AG04449 (cell line): ENCODE results near the gene LARGE1.

Experiments used
- CTCF ChIA-PET: fragments of 350-600 bp; formaldehyde crosslinking; extraction: SDS; loops from one replicate; lab custom pipeline; 2021; ENCODE audit warnings: antibody characterized with exemption; lab: Yijun Ruan, JAX
- POLR2A ChIA-PET: fragments of 400-600, 350-600 bp; formaldehyde crosslinking; extraction: SDS; loops from one replicate; lab custom pipeline; 2020; ENCODE audit warnings: antibody characterized with exemption, inconsistent platforms; lab: Yijun Ruan, JAX
- DNase-seq: peaks from one replicate; pipeline ENCODE4 v3.0.0-alpha.2; 2010; ENCODE audit warnings: low read depth, low spot score
- H3K4me3 ChIP-seq: 2 replicates; pipeline ENCODE4 v1.5.1; 2011; ENCODE audit warnings: low read depth, mild to moderate bottlenecking, control low read depth, low read length
- TF ChIP-seq, protein P1 (sequence below): IDR thresholded peaks from one replicate; pipeline ENCODE4 v1.5.1; 2011; ENCODE audit warnings: mild to moderate bottlenecking, moderate library complexity, low read length, control low read depth, inconsistent platforms; ENCODE audit not compliant: insufficient read depth; ENCODE audit errors: missing control alignments

Gene LARGE1

DNA sequence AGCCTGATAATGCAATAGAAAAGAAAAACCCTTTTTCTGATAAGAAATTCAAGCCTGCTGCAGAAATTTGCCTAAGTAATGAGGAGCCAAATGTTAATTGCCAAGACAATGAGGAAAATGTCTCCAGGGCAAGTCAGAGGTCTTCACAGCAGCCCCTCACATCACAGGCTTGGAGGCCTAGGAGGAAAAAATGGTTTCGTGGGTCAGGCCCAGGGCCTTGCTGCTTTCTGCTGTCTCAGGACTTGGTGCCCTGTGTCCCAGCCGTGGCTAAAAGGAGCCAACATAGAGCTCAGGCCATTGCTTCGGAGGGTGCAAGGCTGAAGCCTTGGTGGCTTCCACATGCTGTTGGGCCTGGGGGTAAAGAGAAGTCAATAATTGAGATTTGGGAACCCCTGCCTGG, 131.3 kb downstream of the LARGE1 start:
- CTCF ChIA-PET: no interaction called here
- TF ChIP-seq, protein P1, sequence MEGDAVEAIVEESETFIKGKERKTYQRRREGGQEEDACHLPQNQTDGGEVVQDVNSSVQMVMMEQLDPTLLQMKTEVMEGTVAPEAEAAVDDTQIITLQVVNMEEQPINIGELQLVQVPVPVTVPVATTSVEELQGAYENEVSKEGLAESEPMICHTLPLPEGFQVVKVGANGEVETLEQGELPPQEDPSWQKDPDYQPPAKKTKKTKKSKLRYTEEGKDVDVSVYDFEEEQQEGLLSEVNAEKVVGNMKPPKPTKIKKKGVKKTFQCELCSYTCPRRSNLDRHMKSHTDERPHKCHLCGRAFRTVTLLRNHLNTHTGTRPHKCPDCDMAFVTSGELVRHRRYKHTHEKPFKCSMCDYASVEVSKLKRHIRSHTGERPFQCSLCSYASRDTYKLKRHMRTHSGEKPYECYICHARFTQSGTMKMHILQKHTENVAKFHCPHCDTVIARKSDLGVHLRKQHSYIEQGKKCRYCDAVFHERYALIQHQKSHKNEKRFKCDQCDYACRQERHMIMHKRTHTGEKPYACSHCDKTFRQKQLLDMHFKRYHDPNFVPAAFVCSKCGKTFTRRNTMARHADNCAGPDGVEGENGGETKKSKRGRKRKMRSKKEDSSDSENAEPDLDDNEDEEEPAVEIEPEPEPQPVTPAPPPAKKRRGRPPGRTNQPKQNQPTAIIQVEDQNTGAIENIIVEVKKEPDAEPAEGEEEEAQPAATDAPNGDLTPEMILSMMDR: no peak
- POLR2A ChIA-PET: no interaction called here
- H3K4me3 ChIP-seq: no peak overlapping the region
- DNase-seq: no peak

DNA sequence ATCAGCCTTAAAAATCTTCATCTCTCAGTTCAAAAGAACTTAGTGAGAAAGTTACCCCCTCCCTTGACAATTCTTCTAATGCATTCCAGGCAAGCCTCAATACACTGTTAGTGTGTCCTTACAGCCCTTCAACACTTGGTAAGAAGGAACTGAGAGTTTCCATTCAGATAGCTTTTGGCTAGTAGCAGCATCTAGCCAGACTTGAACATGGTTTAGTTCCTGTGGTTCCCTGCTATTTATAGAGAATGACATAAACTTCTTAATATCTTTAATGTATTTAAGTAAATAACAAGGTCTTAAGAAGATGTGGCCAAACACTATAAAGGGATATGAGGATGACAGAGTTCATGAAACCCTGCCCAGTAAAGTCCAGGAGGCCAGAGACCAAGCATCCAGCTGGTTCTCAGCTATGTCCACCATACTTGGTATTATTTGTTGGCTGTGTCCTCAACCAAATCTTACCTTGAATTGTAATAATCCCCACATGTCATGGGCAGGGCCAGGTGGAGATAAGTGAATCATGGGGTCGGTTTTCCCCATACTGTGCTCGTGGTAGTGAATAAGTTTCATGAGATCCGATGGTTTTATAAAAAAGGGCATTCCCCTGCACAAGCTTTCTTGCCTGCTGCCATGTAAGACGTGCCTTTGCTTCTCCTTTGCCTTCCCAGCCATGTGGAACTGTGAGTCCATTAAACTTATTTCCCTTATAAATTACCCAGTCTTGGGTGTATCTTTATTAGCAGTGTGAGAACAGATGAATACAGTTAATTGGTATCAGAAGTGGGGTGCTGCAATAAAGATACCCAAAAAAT, 132.4 kb downstream of the LARGE1 start:
- no peak for DNase-seq
- TF ChIP-seq, protein P1: no peak
- no peak overlapping the region for H3K4me3 ChIP-seq
- CTCF ChIA-PET: interaction anchor here (1.0 kb wide), 1 partner anchor 15 kb away, joined by 3 read pairs; no protein-coding TSS in a partner anchor
- POLR2A ChIA-PET: no interaction called here

DNA sequence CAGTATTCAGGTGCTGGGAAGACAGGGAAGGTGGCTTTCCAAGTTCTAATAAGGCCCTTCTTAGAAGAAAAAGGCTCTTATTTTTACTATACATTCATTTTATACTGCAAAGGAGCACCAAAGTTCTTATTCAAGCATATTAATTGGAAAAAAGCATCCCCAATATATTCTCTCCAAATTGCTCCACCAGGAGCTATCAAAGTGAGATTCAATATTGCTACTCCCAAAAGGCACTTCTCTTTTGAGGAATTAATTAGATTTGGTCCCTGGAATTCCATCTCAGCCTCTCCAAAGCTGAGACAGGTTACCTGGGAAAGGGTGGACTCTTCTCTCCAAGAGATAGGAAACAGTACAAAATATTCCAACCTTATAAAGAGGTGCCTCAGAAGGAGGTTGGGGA, 134.1 kb downstream of the LARGE1 start:
- TF ChIP-seq, protein P1: no peak
- H3K4me3 ChIP-seq: no peak overlapping the region
- no peak for DNase-seq
- ChIA-PET POLR2A (no interaction called here), CTCF (interaction anchor here (0.9 kb wide), 1 partner anchor 11 kb away, joined by 3 read pairs; no protein-coding TSS in a partner anchor)

DNA sequence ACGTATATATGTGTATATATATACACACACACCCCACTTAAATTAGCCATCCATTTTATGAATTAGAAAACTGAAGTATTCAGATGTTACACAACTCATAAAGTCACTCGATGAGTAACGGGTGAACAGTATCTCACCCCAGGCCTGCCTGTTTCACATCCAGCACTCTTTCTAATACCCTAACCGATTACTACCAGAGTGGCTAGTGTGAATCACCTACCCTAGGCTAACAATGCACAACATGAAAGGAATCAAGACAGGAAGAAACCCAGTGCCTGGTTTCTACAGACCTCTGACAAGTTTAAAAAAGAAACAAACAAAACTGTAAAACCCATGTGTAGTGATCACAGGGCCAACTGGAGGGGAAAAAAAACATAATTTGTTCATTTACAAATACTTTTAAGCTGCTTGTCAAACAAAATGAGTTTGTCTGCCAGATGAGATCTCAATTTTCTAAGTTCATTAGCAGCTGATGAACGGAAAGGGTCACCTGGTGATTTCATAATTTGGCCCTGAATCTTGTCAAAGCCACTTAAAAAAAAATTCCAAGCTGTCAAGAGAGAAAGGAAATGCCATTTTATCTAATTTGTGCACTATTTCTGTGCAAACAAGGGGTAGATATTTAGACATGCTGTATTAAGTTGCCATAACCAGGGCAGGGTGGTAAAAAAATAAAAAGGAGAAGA, 134.8 kb downstream of the LARGE1 start:
- H3K4me3 ChIP-seq: no peak overlapping the region
- ChIA-PET CTCF (interaction anchor here (0.9 kb wide), 1 partner anchor 12 kb away, joined by 3 read pairs; no protein-coding TSS in a partner anchor), POLR2A (no interaction called here)
- TF ChIP-seq, protein P1: no peak
- DNase-seq: peak; percentile 34

DNA sequence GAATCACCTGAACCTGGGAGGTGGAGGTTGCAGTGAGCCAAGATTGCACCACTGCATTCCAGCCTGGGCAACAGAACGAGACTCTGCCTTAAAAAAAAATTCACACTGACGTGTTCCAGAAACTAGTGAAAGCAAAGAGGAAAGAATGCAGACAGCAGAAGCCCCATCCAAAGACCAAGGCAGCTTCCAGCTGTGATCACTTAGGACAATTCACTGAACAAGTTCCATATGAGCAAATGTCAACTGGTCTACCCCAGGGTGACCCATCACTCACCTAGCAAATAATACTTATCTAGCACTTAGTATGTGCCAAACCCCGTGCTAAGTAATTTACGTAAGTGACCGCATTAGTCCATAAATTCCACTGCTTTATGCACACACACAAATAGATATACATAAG, 138.9 kb downstream of the LARGE1 start:
- ChIA-PET POLR2A (no interaction called here), CTCF (interaction anchor here (0.8 kb wide), 1 partner anchor 263 kb away, joined by 3 read pairs; no protein-coding TSS in a partner anchor)
- H3K4me3 ChIP-seq: no peak overlapping the region
- TF ChIP-seq, protein P1: no peak
- DNase-seq: no peak
